H1 (cell line): ENCODE measurements around the gene TP53RK. TPM values are rescaled to one million over a fixed set of nuclear protein-coding genes. Genes with fewer than 3 reads are reported as not detected.

ENCODE experiments used
- CTCF ChIA-PET: fragments of 300-600 bp; sonication (Branson Sonifier 250); formaldehyde crosslinking; loops from one replicate; lab custom pipeline; 2021; ENCODE audit not compliant: partially characterized antibody; lab: Charles Lee
- POLR2A ChIA-PET: fragments of 300-600 bp; sonication (Branson Sonifier 250); formaldehyde crosslinking; loops from one replicate; lab custom pipeline; 2021; ENCODE audit warnings: inconsistent platforms; ENCODE audit not compliant: partially characterized antibody; lab: Charles Lee
- DNase-seq, 2 experiments: peaks; one replicate each; pipeline versions ENCODE4 v3.0.0 to v3.0.0-alpha.2; 2010 to 2022; ENCODE audit warnings: low spot score in 2 of 2, low read depth in 1 of 2, mixed read lengths in 1 of 2
- FAIRE-seq: peaks from 2 replicates; lab custom pipeline; 2011; peaks lifted over from hg19 to GRCh38; lab: Jason Lieb, UNC
- H2AFZ ChIP-seq: 2 replicates; pipeline ENCODE4 v1.8.1; 2012; ENCODE audit warnings: low read length, inconsistent platforms
- H2AK5ac ChIP-seq: 2 replicates; pipeline ENCODE4 v1.6.1; 2013; ENCODE audit warnings: low read depth, low read length
- H2BK120ac ChIP-seq: replicated peaks from 2 replicates; pipeline ENCODE3; 2013; ENCODE audit warnings: low read depth, low read length, inconsistent platforms
- H2BK12ac ChIP-seq: 2 replicates; pipeline ENCODE4 v1.6.1; 2013; ENCODE audit warnings: low read depth, low read length
- H2BK15ac ChIP-seq: 2 replicates; pipeline ENCODE4 v1.6.1; 2013; ENCODE audit warnings: low read length
- H2BK20ac ChIP-seq: 2 replicates; pipeline ENCODE4 v1.6.1; 2013; ENCODE audit warnings: low read length
- H2BK5ac ChIP-seq: 2 replicates; pipeline ENCODE4 v1.6.1; 2013; ENCODE audit warnings: low read depth, low read length
- H3K14ac ChIP-seq: 2 replicates; pipeline ENCODE4 v1.6.1; 2013; ENCODE audit warnings: inconsistent platforms; ENCODE audit not compliant: insufficient read length
- H3K18ac ChIP-seq: 2 replicates; pipeline ENCODE4 v1.6.1; 2013; ENCODE audit warnings: low read length; ENCODE audit errors: extremely low read depth
- H3K23ac ChIP-seq: 2 replicates; pipeline ENCODE4 v1.6.1; 2013; ENCODE audit warnings: inconsistent platforms; ENCODE audit not compliant: insufficient read length
- H3K23me2 ChIP-seq: 2 replicates; pipeline ENCODE4 v1.6.1; 2013; ENCODE audit warnings: low read depth, low read length
- H3K27ac ChIP-seq: 2 replicates; pipeline ENCODE4 v1.6.1; 2011; ENCODE audit warnings: low read depth, low read length, inconsistent platforms
- H3K27me3 ChIP-seq, 4 experiments: replicated peaks in 1 of 4; 1 replicate in 1 of 4; 2 replicates in 3 of 4; pipeline versions ENCODE4 v1.6.1 to v1.8.1; 2011 to 2013; ENCODE audit warnings: low read length in 3 of 4, mild to moderate bottlenecking in 3 of 4, inconsistent platforms in 2 of 4, mixed read lengths in 2 of 4, moderate library complexity in 1 of 4; ENCODE audit not compliant: control insufficient read depth in 3 of 4, insufficient read depth in 3 of 4; ENCODE audit errors: extremely low read depth in 1 of 4
- H3K36me3 ChIP-seq, 4 experiments: 2 replicates each; pipeline versions ENCODE4 v1.6.1 to v1.8.1; 2011 to 2013; ENCODE audit warnings: mild to moderate bottlenecking in 4 of 4, low read length in 3 of 4, moderate library complexity in 2 of 4, control low read depth in 1 of 4, inconsistent platforms in 1 of 4; ENCODE audit not compliant: insufficient read depth in 4 of 4, control insufficient read depth in 2 of 4
- H3K4ac ChIP-seq: replicated peaks from 2 replicates; pipeline ENCODE3; 2013; ENCODE audit warnings: low read length, low read depth, mixed read lengths, inconsistent platforms; ENCODE audit not compliant: insufficient read length
- H3K4me1 ChIP-seq, 4 experiments: replicated peaks in 1 of 4; 1 replicate in 1 of 4; 2 replicates in 3 of 4; pipeline versions ENCODE4 v1.6.1 to v1.8.1; 2011 to 2013; ENCODE audit warnings: low read length in 3 of 4, inconsistent platforms in 2 of 4, mixed read lengths in 1 of 4; ENCODE audit not compliant: insufficient read depth in 4 of 4, control insufficient read depth in 3 of 4
- H3K4me2 ChIP-seq, 2 experiments: 2 replicates each; pipeline versions ENCODE4 v1.6.1 to v1.8.1; 2011 to 2013; ENCODE audit warnings: low read depth in 2 of 2, low read length in 2 of 2, control low read depth in 1 of 2, inconsistent platforms in 1 of 2, mild to moderate bottlenecking in 1 of 2; ENCODE audit not compliant: insufficient read depth in 1 of 2
- H3K4me3 ChIP-seq, 4 experiments: fragments of 200-600, 300-600 bp in 1 of 4; sonication (generic), shearing (Covaris generic), sonication (Bioruptor Twin) in 1 of 4; 2 replicates each; pipeline versions ENCODE4 v1.5.1 to v1.8.1; 2011 to 2016; ENCODE audit warnings: low read length in 4 of 4, low read depth in 3 of 4, control low read depth in 2 of 4, inconsistent platforms in 2 of 4, mild to moderate bottlenecking in 2 of 4, mixed read lengths in 1 of 4, moderate library complexity in 1 of 4; ENCODE audit not compliant: insufficient read depth in 2 of 4; ENCODE audit errors: extremely low read depth in 1 of 4
- H3K56ac ChIP-seq: replicated peaks from 2 replicates; pipeline ENCODE3; 2013; ENCODE audit warnings: low read depth, mild to moderate bottlenecking, mixed read lengths, low read length, inconsistent platforms; ENCODE audit not compliant: insufficient read length
- H3K79me1 ChIP-seq: 2 replicates; pipeline ENCODE4 v1.6.1; 2013; ENCODE audit warnings: low read depth, low read length, control low read depth
- H3K79me2 ChIP-seq, 2 experiments: 2 replicates each; pipeline versions ENCODE4 v1.6.1 to v1.8.1; 2012 to 2013; ENCODE audit warnings: low read length in 2 of 2, mild to moderate bottlenecking in 2 of 2, inconsistent platforms in 1 of 2; ENCODE audit not compliant: insufficient read depth in 2 of 2, control insufficient read depth in 1 of 2
- H3K9ac ChIP-seq, 4 experiments: replicated peaks in 1 of 4; 1 replicate in 1 of 4; 2 replicates in 3 of 4; pipeline versions ENCODE4 v1.6.1 to v1.8.1; 2011 to 2013; ENCODE audit warnings: low read depth in 3 of 4, low read length in 3 of 4, control low read depth in 2 of 4, mild to moderate bottlenecking in 2 of 4, moderate library complexity in 2 of 4, inconsistent platforms in 1 of 4; ENCODE audit errors: extremely low read depth in 1 of 4
- H3K9me3 ChIP-seq, 2 experiments: 2 replicates each; pipeline versions ENCODE4 v1.6.1 to v1.8.1; 2012 to 2013; ENCODE audit warnings: mild to moderate bottlenecking in 2 of 2, moderate library complexity in 2 of 2, control low read depth in 1 of 2, inconsistent platforms in 1 of 2, low read depth in 1 of 2, low read length in 1 of 2, mixed read lengths in 1 of 2; ENCODE audit not compliant: insufficient read depth in 2 of 2
- H4K20me1 ChIP-seq, 2 experiments: replicated peaks in 1 of 2; 2 replicates each; pipeline versions ENCODE3 to v1.8.1; 2011 to 2013; ENCODE audit warnings: inconsistent platforms in 2 of 2, low read length in 2 of 2, mild to moderate bottlenecking in 1 of 2; ENCODE audit not compliant: insufficient read depth in 2 of 2, control insufficient read depth in 1 of 2
- H4K5ac ChIP-seq: 2 replicates; pipeline ENCODE4 v1.6.1; 2013; ENCODE audit warnings: low read length, low read depth, mixed read lengths, inconsistent platforms; ENCODE audit not compliant: insufficient read length
- H4K8ac ChIP-seq: 2 replicates; pipeline ENCODE4 v1.8.0; 2013; ENCODE audit warnings: mild to moderate bottlenecking, moderate library complexity, low read length, inconsistent platforms; ENCODE audit not compliant: insufficient read depth; ENCODE audit errors: extremely low read depth
- H4K91ac ChIP-seq: replicated peaks from 2 replicates; pipeline ENCODE3; 2013; ENCODE audit warnings: low read length, mixed read lengths, inconsistent platforms; ENCODE audit not compliant: insufficient read length
- CEBPB ChIP-seq: IDR thresholded peaks from 2 replicates; pipeline ENCODE4 v1.6.1; 2012; ENCODE audit warnings: low read depth, low read length
- CTCF ChIP-seq, 3 experiments: IDR thresholded peaks; 1 replicate in 2 of 3; 2 replicates in 1 of 3; pipeline versions ENCODE4 v1.5.1 to v1.6.1; 2011; ENCODE audit warnings: low read length in 3 of 3, mild to moderate bottlenecking in 3 of 3, inconsistent platforms in 2 of 3, low read depth in 1 of 3, moderate library complexity in 1 of 3; ENCODE audit not compliant: insufficient read depth in 1 of 3; ENCODE audit errors: control extremely low read depth in 1 of 3
- RAD21 ChIP-seq, 2 experiments: IDR thresholded peaks in 1 of 2; conservative IDR thresholded peaks in 1 of 2; 2 replicates each; pipeline ENCODE4 v1.6.1; 2011; ENCODE audit warnings: low read depth in 2 of 2, low read length in 2 of 2, improper control_type of control experiment in 1 of 2, inconsistent platforms in 1 of 2, mild to moderate bottlenecking in 1 of 2, moderate library complexity in 1 of 2
- TAF1 ChIP-seq: IDR thresholded peaks from 2 replicates; pipeline ENCODE4 v1.6.1; 2011; ENCODE audit warnings: mild to moderate bottlenecking, low read depth, low read length
- TEAD4 ChIP-seq: IDR thresholded peaks from 2 replicates; pipeline ENCODE4 v1.6.1; 2012; ENCODE audit warnings: low read depth, low read length, inconsistent platforms, mixed read lengths
- WGBS, 2 experiments: shearing (Covaris generic) in 1 of 2; methylation state at CpG; one replicate each; pipeline versions ENCODE4 v1.1.6 to v1.1.7; 2013 to 2015; ENCODE audit warnings: low lambda C conversion rate in 2 of 2, mixed read lengths in 2 of 2, inconsistent platforms in 1 of 2, low coverage in 1 of 2, missing lambda C conversion rate in 1 of 2; ENCODE audit not compliant: insufficient replicate concordance in 2 of 2, insufficient coverage in 1 of 2, insufficient read length in 1 of 2; ENCODE audit errors: extremely low coverage in 1 of 2, missing lambda C conversion rate in 1 of 2; 5-methylcytosine and 5-hydroxymethylcytosine counted together
- polyA plus RNA-seq, 7 experiments: library from polyadenylated mRNA; depleted of rRNA in 3 of 7; stranded (reverse) in 5 of 7; unstranded in 2 of 7; fragments of >200 nt in 5 of 7; fragments of 200-250 nt in 2 of 7; gene quantifications; 1 replicate in 5 of 7; 2 replicates in 1 of 7; 4 replicates in 1 of 7; pipeline versions ENCODE4 v1.2.1 to v1.2.3, GENCODE V29; 2011 to 2013; ENCODE audit warnings: missing spikeins in 2 of 7, mixed read lengths in 2 of 7
- total RNA-seq: library from RNA; stranded (reverse); fragmentation: NEBNext Ultra II Directional; extraction: Animal tissue kit (Norgen Biotek cat#: 25700); gene quantifications from 2 replicates; pipeline ENCODE4 v1.2.1, GENCODE V29; 2021
- TF ChIP-seq, protein P1 (sequence below): IDR thresholded peaks from 2 replicates; pipeline ENCODE4 v1.6.1; 2012; ENCODE audit warnings: low read length, inconsistent platforms

TP53RK gene
- total and polyA plus RNA-seq, 2 of the 8 experiments (the other 6 are each of a cell fraction or from before 2014, with no cell fraction given): 8.5 to 16.3 TPM

GRCh38 chr20:46715292-46715756 lies 26.1 kb upstream of the TP53RK start:
- Histone ChIP-seq H4K20me1 (no peaks in the 10 kb centered on the region), H4K5ac (no peak overlapping the region), H3K79me1 (peaks cover 2% of the 10 kb centered on the region; the same call in 1 of the 2 replicates), H3K36me3 (peaks cover 0 to 10% (median 4%) of the 10 kb centered on the region in 4 experiments; a peak in 3 of 8 replicates), H3K27ac (no peak overlapping the region), H2BK12ac (no peak overlapping the region), H2BK5ac (no peak overlapping the region), H3K23me2 (peaks cover under 1% of the 10 kb centered on the region; the same call in 1 of the 2 replicates), H3K23ac (no peak overlapping the region), H3K9me3 (peaks cover 0 to 5% of the 10 kb centered on the region in 2 experiments; a peak in 1 of 4 replicates), H2AFZ (no peak overlapping the region), H3K27me3 (no peaks in the 10 kb centered on the region; a peak in 2 of 7 replicates), H2BK120ac (no peak overlapping the region), H3K4ac (no peak overlapping the region), H2BK15ac (no peak overlapping the region), H3K14ac (no peak overlapping the region), H3K4me3 (no peak overlapping the region), H2BK20ac (no peak overlapping the region), H2AK5ac (no peak overlapping the region), H3K4me1 (peaks cover 0 to 3% (median 1%) of the 10 kb centered on the region in 4 experiments; a peak in 5 of 7 replicates), H3K4me2 (no peak overlapping the region), H4K91ac (no peak overlapping the region), H3K79me2 (no peaks in the 10 kb centered on the region), H4K8ac (no peak overlapping the region), H3K18ac (no peak overlapping the region), H3K9ac (no peak overlapping the region), H3K56ac (no peak overlapping the region)
- FAIRE-seq (peak; percentile 72), DNase-seq (no peak)
- peak; percentile 87 for TF ChIP-seq CEBPB
- TF ChIP-seq TAF1: 0 out of 2 replicates have a peak, but pooled peaks have one; percentile 14
- TF ChIP-seq CTCF (IDR thresholded peaks at IDR 0.05; ENCODE audit: control extremely low read depth in 1 of 3, insufficient read depth in 1 of 3, low read depth in 1 of 3, low read length in 3 of 3): peak in 2 of 3 experiments; percentile 24 to 43; a peak in 2 of 4 replicates
- no peak; a peak in 2 of 4 replicates for TF ChIP-seq RAD21 (IDR thresholded peaks at IDR 0.05 in 1 of 2, conservative IDR thresholded peaks at IDR 0.05 in 1 of 2; ENCODE audit: low read depth in 2 of 2, low read length in 2 of 2)
- TF ChIP-seq, protein P1, sequence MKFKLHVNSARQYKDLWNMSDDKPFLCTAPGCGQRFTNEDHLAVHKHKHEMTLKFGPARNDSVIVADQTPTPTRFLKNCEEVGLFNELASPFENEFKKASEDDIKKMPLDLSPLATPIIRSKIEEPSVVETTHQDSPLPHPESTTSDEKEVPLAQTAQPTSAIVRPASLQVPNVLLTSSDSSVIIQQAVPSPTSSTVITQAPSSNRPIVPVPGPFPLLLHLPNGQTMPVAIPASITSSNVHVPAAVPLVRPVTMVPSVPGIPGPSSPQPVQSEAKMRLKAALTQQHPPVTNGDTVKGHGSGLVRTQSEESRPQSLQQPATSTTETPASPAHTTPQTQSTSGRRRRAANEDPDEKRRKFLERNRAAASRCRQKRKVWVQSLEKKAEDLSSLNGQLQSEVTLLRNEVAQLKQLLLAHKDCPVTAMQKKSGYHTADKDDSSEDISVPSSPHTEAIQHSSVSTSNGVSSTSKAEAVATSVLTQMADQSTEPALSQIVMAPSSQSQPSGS: no peak
- TF ChIP-seq TEAD4: 0 out of 2 replicates have a peak, but pooled peaks have one; percentile 8
- WGBS, 2 experiments: 53% methylated on average over 4 of the region's 4 CpGs; no CpG with 5 or more reads in 1 of the 2 experiments
- ChIA-PET POLR2A (interaction anchor here (2.1 kb wide), 1 partner anchor 32 kb away, joined by 8 read pairs; no protein-coding TSS in a partner anchor), CTCF (interaction anchor here (0.9 to 1.1 kb wide), 3 partner anchors 13 to 47 kb away, joined by 3 to 6 read pairs (median 3); no protein-coding TSS in a partner anchor)
